Jurkat, Clone E6-1 (cell line): ENCODE measurements around the gene LYSMD4.

Experiments
- DNase-seq: peaks from one replicate; pipeline ENCODE4 v3.0.0-alpha.2; 2011; ENCODE audit warnings: low read depth, low spot score
- H3K4me3 ChIP-seq: 2 replicates; pipeline ENCODE4 v1.5.1; 2011; ENCODE audit warnings: mild to moderate bottlenecking, low read length, control low read depth, moderate library complexity

LYSMD4 gene

GRCh38 chr15:99732751-99733267, 428 bp downstream of the LYSMD4 start:
- no peak for DNase-seq
- H3K4me3 ChIP-seq = peak overlapping the region; percentile 64

GRCh38 chr15:99732124-99732750, 1.0 kb downstream of the LYSMD4 start:
- H3K4me3 ChIP-seq = peak overlapping the region; percentile 64
- no peak for DNase-seq

DNA sequence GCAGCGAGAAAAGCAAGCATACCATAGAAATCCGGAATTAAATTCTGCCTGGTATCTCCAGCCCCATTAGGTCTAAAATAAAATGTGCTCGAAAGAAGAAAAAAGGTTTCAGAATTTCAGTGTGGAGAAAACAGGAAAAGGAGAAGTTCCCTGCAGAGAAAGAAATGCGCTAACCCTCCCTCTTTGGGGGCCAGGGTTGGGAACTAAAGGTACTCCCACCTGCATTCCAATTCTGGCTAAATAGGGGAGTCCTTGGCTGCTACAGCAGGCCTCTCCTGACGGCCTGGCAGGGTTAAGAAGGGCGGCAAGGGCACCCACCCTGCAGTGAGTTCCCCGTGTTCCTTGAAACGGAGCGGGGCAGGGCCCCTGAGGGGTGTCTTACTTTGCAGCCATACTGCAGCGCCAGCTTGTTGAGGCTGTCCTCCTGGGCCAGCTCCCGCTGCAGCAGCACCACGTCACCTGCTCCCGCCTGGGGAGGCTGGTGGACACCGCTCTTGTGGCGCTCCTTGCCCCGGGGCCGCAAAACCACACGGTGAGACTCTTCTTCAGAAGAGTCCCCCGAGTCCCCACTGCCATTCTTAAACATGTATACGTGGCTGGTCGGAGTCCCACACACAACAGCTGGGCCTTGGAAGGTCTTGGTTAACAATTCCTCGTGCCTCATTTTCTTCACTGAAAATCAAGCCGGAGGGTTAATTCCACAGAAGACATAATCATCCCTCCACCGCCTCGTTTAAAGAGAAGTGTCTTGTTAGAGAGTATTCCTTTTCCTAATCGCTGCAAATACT, 1.7 kb downstream of the LYSMD4 start:
- H3K4me3 ChIP-seq = no peak overlapping the region
- no peak for DNase-seq

GRCh38 chr15:99729920-99730319, 3.3 kb downstream of the LYSMD4 start:
- no peak overlapping the region for H3K4me3 ChIP-seq
- no peak for DNase-seq

DNA sequence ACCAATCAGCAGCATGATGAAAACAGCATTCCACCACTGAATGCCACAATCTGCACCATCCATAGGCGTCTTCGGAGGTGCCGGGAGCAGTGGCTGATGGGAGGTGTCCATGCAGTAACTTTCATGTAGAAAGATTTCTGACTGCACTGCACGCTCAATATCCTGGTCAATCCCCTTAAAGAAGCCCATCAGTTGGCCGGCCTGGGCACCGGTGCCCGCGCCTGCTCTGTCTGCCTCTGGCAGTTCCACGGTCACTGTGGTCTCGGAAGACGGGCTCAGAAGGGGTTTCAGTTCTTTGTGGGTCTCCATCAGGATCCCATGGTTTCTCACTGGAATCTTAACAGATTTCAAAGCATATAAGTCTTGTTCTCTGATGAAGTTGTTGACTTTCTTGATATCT, 3.9 kb downstream of the LYSMD4 start:
- DNase-seq = no peak
- H3K4me3 ChIP-seq = no peak overlapping the region

DNA sequence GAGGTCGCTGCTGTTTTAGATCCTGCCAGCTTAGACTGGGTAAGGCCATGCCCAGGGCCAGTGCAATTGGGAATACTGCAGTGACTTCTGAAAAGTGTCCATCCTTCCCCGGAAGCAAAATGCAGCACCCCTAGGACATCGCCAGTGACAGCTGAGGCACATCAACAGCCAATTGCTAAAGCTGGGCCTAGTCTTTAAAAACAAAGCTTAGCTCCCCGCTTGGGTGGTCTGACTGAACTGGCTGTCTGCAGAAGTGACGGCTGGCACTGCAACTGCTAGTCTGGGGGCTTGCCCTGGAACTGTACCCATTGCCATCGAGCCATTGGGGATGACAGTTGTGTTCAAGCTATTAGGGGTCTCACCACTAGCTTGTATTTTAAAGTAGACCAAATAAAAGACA, 4.3 kb downstream of the LYSMD4 start:
- no peak for DNase-seq
- H3K4me3 ChIP-seq = no peak overlapping the region

- no peak for DNase-seq
- H3K4me3 ChIP-seq = no peak overlapping the region
Measured at GRCh38 chr15:99727733-99728132, 5.5 kb downstream of the LYSMD4 start.

DNA sequence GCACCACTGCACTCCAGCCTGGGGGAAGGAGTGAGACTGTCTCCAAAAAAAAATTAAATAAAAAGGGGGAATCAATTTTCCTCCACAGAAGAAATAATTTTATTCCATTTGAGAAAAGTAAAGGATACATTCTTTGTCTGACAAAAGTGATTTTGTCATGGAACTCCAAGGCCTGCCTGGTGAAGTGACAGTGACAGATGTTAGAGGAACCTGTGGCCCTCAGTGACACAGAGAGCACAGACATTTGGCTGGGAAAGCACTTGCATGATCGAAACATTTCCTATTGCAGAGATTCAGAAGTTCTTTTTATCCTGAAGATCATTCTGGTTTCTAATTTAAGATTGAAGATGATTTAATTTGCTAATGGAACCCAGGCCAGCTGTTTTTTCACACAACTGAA, 5.9 kb downstream of the LYSMD4 start:
- no peak for DNase-seq
- H3K4me3 ChIP-seq = no peak overlapping the region

- no peak for DNase-seq
- no peak overlapping the region for H3K4me3 ChIP-seq
Measured at GRCh38 chr15:99726333-99726732, 6.9 kb downstream of the LYSMD4 start.

GRCh38 chr15:99722406-99722805, 10.8 kb downstream of the LYSMD4 start:
- H3K4me3 ChIP-seq = no peak overlapping the region

DNA sequence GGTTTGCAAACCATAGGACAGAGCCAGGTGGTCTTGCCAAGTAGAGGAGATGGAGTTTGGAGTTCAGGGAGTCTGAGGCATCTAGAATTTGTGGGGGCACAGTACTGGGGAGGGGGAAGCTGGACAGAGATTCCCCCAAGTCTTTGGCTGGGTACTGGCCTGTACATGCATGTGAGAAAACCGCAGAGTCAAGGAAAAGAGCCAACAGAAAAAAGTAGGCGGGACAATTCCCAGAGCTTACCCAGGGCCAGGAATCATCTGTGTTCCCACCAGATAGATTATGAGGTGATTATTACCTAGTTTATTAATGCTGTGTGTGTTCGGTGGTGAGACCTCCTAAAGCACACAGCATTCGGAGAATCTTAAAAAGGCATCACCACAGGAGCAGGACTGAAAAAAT, 11.3 kb downstream of the LYSMD4 start:
- DNase-seq = no peak
- H3K4me3 ChIP-seq = no peak overlapping the region

More at GRCh38 chr15:99722406-99722805, 10.8 kb downstream of the LYSMD4 start:
- DNase-seq = no peak

DNA sequence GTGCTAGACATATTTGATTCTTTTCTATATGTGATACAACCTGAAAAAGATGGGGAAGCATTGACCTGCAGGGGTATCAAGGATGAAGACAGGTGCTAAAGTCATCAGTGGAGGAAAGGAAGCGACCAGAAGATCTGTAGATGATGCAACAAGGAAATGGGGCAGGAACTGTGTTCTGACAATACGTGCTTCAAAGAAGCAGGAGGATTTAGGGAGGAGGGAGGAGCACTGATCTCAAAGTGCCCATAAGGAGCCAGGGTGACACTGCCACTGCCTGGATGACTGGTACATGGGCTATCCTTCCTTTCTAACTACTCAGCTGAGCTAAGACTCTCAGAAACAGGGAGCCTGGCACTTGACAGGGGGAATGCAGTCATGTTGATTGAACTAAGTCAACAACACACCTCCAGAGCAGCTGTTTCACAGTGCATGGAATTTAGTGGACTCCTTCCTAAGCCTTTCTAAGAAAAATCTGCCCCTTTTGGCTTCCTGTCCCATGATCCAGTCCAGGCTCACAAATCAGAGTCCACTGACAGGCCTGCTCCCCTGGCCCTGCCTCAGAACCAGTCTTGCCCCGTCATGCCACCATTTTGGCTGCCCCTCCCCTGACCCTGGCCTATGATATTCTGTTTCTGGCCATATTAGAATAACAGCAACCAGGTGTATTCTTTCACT, 12.0 kb downstream of the LYSMD4 start:
- H3K4me3 ChIP-seq = no peak overlapping the region
- peak; percentile 48 for DNase-seq

DNA sequence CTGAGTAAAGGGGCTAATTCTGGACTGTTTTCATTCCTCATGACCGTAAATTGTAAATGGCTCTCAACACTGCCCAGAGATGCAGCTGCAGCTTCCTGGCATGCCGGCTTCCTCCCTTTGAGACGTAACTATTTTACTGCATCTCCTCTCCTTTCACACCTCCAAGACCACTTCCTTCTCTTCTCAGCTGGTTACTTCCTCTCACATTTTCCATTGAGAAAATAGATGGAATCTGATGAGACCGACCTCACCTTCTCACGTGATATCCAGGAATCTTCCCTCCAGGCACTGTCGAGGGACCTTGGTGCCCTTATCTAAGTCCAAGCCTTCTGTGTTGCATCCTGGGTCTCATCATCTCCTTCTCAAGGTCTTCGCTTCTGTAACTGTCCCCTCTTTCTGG, 12.7 kb downstream of the LYSMD4 start:
- H3K4me3 ChIP-seq = no peak overlapping the region
- peak; percentile 44 for DNase-seq

- H3K4me3 ChIP-seq = no peak overlapping the region
- no peak for DNase-seq
Measured at GRCh38 chr15:99719096-99719541, 14.1 kb downstream of the LYSMD4 start.

DNA sequence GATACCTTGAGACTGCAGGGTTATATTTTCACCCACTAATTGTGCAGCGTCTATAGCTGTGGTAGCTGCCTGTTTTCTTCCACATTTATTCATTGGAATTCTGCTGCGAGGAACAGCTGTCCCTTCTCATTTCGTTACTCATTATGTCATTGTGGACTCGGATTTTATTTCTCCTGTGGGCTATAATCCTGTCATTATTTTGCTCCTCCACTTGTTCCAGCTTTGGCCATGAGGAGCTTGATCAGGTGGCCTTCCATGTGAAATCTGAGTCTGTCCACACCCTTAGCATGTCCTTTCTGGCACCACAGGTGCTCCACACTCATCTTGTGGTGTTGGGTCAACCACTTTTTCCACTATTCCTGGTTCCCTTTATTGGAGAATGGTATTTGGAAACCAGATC, 14.8 kb downstream of the LYSMD4 start:
- H3K4me3 ChIP-seq = no peak overlapping the region
- no peak for DNase-seq

DNA sequence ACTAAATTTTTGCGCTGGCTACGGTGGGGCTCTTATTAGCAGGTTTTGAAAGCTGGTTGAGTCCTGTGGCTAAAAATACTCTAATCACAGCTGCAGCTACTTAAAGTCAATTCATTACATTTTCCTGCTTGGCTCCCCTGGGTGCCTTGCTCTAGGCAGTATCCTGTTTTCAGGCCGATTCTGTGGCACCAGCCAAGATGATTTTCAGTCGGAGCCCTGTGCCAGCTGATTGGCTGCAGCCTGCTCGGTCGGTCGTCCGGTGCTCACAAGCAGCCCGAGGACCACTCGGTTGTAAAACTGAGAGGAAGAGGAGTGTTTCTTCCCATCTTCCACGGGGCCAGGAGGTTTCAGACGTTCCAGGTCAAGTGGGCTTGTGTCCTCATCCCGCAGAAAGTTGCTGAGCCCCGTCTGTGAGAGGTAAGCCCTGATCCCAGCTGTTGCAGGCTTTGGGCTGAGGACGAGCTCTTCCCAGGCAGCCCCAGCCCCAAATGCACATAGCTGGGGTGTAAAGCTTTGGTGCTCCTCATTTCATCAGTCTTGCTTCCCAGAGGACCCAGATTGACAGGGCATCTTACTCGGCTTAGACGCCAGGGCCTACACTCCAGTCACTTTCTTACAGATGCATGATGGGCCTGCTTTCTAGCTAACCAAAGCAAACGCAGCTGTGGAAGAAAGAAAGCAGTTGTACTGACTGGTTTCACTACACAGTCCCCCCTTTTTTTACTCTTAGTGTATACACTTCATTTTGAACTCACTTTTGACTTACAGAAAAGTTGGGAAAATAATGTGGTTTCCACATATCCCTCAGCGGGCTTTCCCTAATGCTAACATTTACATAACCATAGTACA, 15.9 kb downstream of the LYSMD4 start:
- no peak for DNase-seq
- no peak overlapping the region for H3K4me3 ChIP-seq

DNA sequence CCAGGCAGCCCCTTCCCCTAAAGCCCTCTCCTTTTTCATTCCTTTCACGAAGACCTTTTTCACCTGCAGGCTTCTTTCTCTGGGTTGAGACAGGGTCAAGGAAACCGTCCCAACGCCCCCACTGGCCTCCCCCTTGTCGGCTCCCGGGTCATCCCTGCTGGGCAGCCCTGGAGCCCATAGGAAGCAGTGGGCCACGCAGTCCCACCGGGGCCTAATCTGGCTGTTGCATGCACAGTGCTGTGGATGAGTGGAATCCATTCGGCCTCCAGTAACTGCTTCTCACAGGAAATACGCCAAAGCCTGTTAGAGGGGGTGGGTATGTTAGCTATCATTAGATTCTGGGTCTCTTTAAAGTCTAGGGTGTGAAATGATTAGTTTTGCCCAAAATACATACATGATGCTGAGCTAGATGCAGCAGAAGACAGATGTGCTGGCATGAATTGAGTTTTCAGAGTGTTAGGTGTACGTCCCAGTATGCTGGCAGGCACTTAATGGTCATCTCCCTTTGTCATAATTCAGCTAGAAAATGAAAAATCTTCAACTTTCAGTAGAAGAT, 16.6 kb downstream of the LYSMD4 start:
- DNase-seq = no peak
- no peak overlapping the region for H3K4me3 ChIP-seq

- no peak overlapping the region for H3K4me3 ChIP-seq
- DNase-seq = no peak
Measured at GRCh38 chr15:99712415-99712814, 20.8 kb downstream of the LYSMD4 start.

DNA sequence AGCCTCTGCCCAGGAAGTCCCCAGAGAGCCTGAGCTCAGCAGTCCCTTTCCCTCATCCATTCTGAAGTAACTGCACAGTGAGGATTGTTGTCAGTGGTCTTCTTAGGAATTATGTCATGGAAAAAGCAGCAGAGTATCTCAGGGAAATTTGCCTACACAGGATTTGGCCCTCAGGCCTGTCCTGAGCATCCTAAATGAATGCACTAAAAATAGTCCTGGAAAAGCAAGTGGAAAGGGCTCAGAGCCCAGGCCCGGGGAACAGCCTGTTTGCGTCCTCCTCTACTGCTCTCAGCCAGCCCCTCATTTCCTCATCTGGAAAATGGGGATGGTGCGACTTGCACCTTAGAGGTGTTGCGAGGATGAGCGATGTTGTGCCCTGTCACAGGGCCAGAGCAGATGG, 21.6 kb downstream of the LYSMD4 start:
- no peak for DNase-seq
- H3K4me3 ChIP-seq = no peak overlapping the region
